Neural cell (in vitro differentiated cells): Measurements from ENCODE around the gene SUSD6. TPM values are rescaled to one million over a fixed set of nuclear protein-coding genes. Genes with fewer than 3 reads are reported as not detected.

ENCODE experiments used
- H2AFZ ChIP-seq: fragments of 200-600, 300-800 bp; sonication (generic), shearing (Covaris generic); 2 replicates; pipeline ENCODE4 v1.6.0; 2014; ENCODE audit warnings: low read depth, mild to moderate bottlenecking, antibody characterized with exemption, low read length, moderate library complexity
- H3F3A ChIP-seq: fragments of 200-600 bp; shearing (Covaris generic); 2 replicates; pipeline ENCODE4 v1.6.1; 2016; ENCODE audit warnings: mild to moderate bottlenecking, moderate library complexity, mixed read lengths, antibody characterized with exemption, low read length; ENCODE audit not compliant: insufficient read depth, poor library complexity, severe bottlenecking
- H3K27ac ChIP-seq: fragments of 200-600, 300-800 bp; sonication (generic), shearing (Covaris generic); 2 replicates; pipeline ENCODE4 v1.5.1; 2014; ENCODE audit warnings: mild to moderate bottlenecking, low read length, moderate library complexity
- H3K27me3 ChIP-seq: fragments of 300-800, 200-600 bp; sonication (generic), shearing (Covaris generic); 2 replicates; pipeline ENCODE4 v1.6.0; 2014; ENCODE audit warnings: mild to moderate bottlenecking, low read depth, low read length, moderate library complexity; ENCODE audit not compliant: insufficient read depth
- H3K36me3 ChIP-seq: fragments of 300-800, 200-600 bp; sonication (generic), shearing (Covaris generic); 2 replicates; pipeline ENCODE4 v1.5.1; 2014; ENCODE audit warnings: mild to moderate bottlenecking, antibody characterized with exemption, low read length, moderate library complexity; ENCODE audit not compliant: insufficient read depth
- H3K4me2 ChIP-seq: fragments of 300-800, 200-600 bp; sonication (generic), shearing (Covaris generic); 2 replicates; pipeline ENCODE4 v1.6.0; 2014; ENCODE audit warnings: mild to moderate bottlenecking, low read length
- H3K4me3 ChIP-seq: fragments of 300-800, 200-600 bp; sonication (generic), shearing (Covaris generic); 2 replicates; pipeline ENCODE4 v1.5.1; 2014; ENCODE audit warnings: mild to moderate bottlenecking, low read length, moderate library complexity
- H3K79me2 ChIP-seq: fragments of 200-600 bp; shearing (Covaris generic); replicated peaks from 2 replicates; pipeline ENCODE4 v1.6.0; 2014; ENCODE audit warnings: mild to moderate bottlenecking, low read length, moderate library complexity; ENCODE audit not compliant: insufficient read depth
- H3K9ac ChIP-seq: fragments of 300-800, 200-600 bp; sonication (generic), shearing (Covaris generic); 2 replicates; pipeline ENCODE4 v1.6.1; 2016; ENCODE audit warnings: mild to moderate bottlenecking, low read length, mixed read lengths
- H3K9me2 ChIP-seq: fragments of 200-600 bp; shearing (Covaris generic); 2 replicates; pipeline ENCODE4 v1.6.1; 2016; ENCODE audit warnings: mild to moderate bottlenecking, low read length, mixed read lengths; ENCODE audit not compliant: insufficient read depth
- H3K9me3 ChIP-seq: fragments of 200-600, 300-800 bp; sonication (generic), shearing (Covaris generic); 2 replicates; pipeline ENCODE4 v1.6.1; 2016; ENCODE audit warnings: mild to moderate bottlenecking, mixed run types, low read length, moderate library complexity, mixed read lengths
- H4K20me1 ChIP-seq: fragments of 200-600 bp; shearing (Covaris generic); 2 replicates; pipeline ENCODE4 v1.6.1; 2016; ENCODE audit warnings: mild to moderate bottlenecking, mixed run types; ENCODE audit not compliant: insufficient read depth
- EP300 ChIP-seq: fragments of 450-650 bp; conservative IDR thresholded peaks from 2 replicates; pipeline ENCODE4 v1.6.1; 2014; ENCODE audit warnings: antibody characterized with exemption, mild to moderate bottlenecking, moderate library complexity; ENCODE audit not compliant: poor library complexity, severe bottlenecking
- EZH2 ChIP-seq: fragments of 200-600, 300-800 bp; shearing (Covaris generic), sonication (generic); IDR thresholded peaks from 2 replicates; pipeline ENCODE4 v1.6.1; 2014; ENCODE audit warnings: antibody characterized with exemption, low read length, borderline replicate concordance, mild to moderate bottlenecking; ENCODE audit not compliant: insufficient read depth, poor library complexity, severe bottlenecking
- MXI1 ChIP-seq: fragments of 450-650 bp; conservative IDR thresholded peaks from 2 replicates; pipeline ENCODE4 v1.6.1; 2014; ENCODE audit warnings: antibody characterized with exemption, mild to moderate bottlenecking; ENCODE audit not compliant: poor library complexity, severe bottlenecking
- POLR2AphosphoS5 ChIP-seq: IDR thresholded peaks from 2 replicates; pipeline ENCODE4 v1.6.1; 2012
- RAD21 ChIP-seq: fragments of 450-650 bp; conservative IDR thresholded peaks from 2 replicates; pipeline ENCODE4 v1.6.1; 2014; ENCODE audit warnings: antibody characterized with exemption, mild to moderate bottlenecking, moderate library complexity
- SMC3 ChIP-seq: fragments of 450-650 bp; conservative IDR thresholded peaks from 2 replicates; pipeline ENCODE4 v1.6.1; 2014; ENCODE audit warnings: antibody characterized with exemption, mild to moderate bottlenecking, moderate library complexity; ENCODE audit not compliant: poor library complexity
- TAF1 ChIP-seq: IDR thresholded peaks from 2 replicates; pipeline ENCODE4 v1.6.1; 2012; ENCODE audit warnings: low read depth
- polyA plus RNA-seq: library from polyadenylated mRNA; depleted of rRNA; stranded (reverse); fragments of >200 nt; gene quantifications from 2 replicates; pipeline ENCODE4 v1.2.3, GENCODE V29; 2014
- TF ChIP-seq, protein P1 (sequence below): fragments of 450-650 bp; IDR thresholded peaks from 2 replicates; pipeline ENCODE4 v1.5.1; 2014; ENCODE audit warnings: antibody characterized with exemption, mild to moderate bottlenecking, moderate library complexity; ENCODE audit not compliant: poor library complexity, severe bottlenecking
- TF ChIP-seq, protein P2 (sequence below): IDR thresholded peaks from 2 replicates; pipeline ENCODE4 v1.6.1; 2012; ENCODE audit warnings: borderline replicate concordance

SUSD6 gene
- polyA plus RNA-seq, 1 donor from 2014 or later = 5.1 TPM

DNA sequence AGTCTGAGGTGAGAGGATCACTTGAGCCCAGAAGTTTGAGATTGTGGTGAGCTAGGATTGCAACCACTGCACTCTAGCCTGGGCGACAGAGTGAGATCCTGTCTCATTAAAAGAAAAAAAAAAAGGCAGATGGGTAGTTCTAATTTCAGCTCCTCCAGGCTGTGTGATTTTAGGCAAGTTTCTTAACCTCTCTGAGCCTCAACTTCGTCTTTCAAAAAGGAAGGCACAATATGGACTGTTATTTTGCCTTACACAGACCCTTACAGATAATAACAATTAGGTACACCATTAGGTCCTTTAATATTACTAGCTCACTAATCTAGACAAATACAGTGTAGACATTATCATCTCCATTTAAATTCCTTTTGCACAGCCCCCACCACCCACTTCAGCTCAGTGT lies 31.9 kb upstream of the SUSD6 start:
- no peak overlapping the region for H2AFZ ChIP-seq
- no peaks in the 10 kb centered on the region for H3K9me3 ChIP-seq
- H4K20me1 ChIP-seq = no peaks in the 10 kb centered on the region
- H3K27me3 ChIP-seq = no peaks in the 10 kb centered on the region
- no peak overlapping the region for H3K4me2 ChIP-seq
- TF ChIP-seq TAF1 (no peak), EP300 (no peak), SMC3 (no peak), EZH2 (no peak), MXI1 (no peak), POLR2AphosphoS5 (no peak), RAD21 (no peak)
- TF ChIP-seq, protein P1, sequence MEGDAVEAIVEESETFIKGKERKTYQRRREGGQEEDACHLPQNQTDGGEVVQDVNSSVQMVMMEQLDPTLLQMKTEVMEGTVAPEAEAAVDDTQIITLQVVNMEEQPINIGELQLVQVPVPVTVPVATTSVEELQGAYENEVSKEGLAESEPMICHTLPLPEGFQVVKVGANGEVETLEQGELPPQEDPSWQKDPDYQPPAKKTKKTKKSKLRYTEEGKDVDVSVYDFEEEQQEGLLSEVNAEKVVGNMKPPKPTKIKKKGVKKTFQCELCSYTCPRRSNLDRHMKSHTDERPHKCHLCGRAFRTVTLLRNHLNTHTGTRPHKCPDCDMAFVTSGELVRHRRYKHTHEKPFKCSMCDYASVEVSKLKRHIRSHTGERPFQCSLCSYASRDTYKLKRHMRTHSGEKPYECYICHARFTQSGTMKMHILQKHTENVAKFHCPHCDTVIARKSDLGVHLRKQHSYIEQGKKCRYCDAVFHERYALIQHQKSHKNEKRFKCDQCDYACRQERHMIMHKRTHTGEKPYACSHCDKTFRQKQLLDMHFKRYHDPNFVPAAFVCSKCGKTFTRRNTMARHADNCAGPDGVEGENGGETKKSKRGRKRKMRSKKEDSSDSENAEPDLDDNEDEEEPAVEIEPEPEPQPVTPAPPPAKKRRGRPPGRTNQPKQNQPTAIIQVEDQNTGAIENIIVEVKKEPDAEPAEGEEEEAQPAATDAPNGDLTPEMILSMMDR = no peak
- TF ChIP-seq, protein P2, sequence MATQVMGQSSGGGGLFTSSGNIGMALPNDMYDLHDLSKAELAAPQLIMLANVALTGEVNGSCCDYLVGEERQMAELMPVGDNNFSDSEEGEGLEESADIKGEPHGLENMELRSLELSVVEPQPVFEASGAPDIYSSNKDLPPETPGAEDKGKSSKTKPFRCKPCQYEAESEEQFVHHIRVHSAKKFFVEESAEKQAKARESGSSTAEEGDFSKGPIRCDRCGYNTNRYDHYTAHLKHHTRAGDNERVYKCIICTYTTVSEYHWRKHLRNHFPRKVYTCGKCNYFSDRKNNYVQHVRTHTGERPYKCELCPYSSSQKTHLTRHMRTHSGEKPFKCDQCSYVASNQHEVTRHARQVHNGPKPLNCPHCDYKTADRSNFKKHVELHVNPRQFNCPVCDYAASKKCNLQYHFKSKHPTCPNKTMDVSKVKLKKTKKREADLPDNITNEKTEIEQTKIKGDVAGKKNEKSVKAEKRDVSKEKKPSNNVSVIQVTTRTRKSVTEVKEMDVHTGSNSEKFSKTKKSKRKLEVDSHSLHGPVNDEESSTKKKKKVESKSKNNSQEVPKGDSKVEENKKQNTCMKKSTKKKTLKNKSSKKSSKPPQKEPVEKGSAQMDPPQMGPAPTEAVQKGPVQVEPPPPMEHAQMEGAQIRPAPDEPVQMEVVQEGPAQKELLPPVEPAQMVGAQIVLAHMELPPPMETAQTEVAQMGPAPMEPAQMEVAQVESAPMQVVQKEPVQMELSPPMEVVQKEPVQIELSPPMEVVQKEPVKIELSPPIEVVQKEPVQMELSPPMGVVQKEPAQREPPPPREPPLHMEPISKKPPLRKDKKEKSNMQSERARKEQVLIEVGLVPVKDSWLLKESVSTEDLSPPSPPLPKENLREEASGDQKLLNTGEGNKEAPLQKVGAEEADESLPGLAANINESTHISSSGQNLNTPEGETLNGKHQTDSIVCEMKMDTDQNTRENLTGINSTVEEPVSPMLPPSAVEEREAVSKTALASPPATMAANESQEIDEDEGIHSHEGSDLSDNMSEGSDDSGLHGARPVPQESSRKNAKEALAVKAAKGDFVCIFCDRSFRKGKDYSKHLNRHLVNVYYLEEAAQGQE = no peak
- H3K4me3 ChIP-seq = no peak overlapping the region
- H3K36me3 ChIP-seq = no peaks in the 10 kb centered on the region
- H3K27ac ChIP-seq = no peak overlapping the region
- no peaks in the 10 kb centered on the region for H3K9me2 ChIP-seq
- no peak overlapping the region for H3K9ac ChIP-seq
- no peaks in the 10 kb centered on the region for H3F3A ChIP-seq
- H3K79me2 ChIP-seq = no peaks in the 10 kb centered on the region

DNA sequence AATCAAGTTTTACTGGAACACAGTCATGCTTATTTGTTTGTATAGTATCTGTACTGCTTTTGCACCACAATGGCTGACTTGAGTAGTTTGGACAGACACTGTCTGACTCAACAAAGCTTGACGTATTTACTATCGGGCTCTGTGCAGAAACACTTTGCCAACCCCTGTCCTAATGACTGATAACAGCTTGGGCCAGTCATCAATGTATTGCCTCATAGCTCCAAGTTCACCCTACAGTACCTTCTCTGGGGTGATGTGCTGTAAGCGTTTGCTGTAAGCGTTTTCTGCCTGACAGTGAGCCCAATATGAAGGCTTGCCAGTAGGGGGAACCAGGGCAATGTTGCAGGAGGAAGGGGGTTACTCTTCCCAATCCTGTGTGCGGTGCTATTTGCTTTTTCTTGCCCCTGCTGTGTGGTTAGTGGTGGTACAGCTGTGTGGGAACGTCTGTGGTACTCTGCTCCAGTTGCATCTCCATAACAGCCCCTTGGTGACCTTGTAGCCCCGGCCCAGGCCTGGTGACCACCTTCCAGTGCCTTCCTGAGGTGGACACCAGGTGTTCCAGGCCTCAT lies 31.3 kb upstream of the SUSD6 start:
- Histone ChIP-seq H2AFZ (no peak overlapping the region), H3K9ac (no peak overlapping the region), H4K20me1 (no peaks in the 10 kb centered on the region), H3F3A (no peaks in the 10 kb centered on the region), H3K36me3 (no peaks in the 10 kb centered on the region), H3K27ac (no peak overlapping the region), H3K4me2 (no peak overlapping the region), H3K79me2 (no peaks in the 10 kb centered on the region), H3K9me2 (no peaks in the 10 kb centered on the region), H3K9me3 (no peaks in the 10 kb centered on the region), H3K27me3 (no peaks in the 10 kb centered on the region), H3K4me3 (no peak overlapping the region)
- TF ChIP-seq POLR2AphosphoS5 (no peak), RAD21 (no peak), MXI1 (no peak), EP300 (no peak), TAF1 (no peak), SMC3 (peak; percentile 20), EZH2 (no peak)
- TF ChIP-seq, protein P1 = peak; percentile 48
- TF ChIP-seq, protein P2 = no peak
